Type B pancreatic cell (in vitro differentiated cells): Measurements from ENCODE around the gene POLR1A. TPM values are rescaled to one million over a fixed set of nuclear protein-coding genes. Genes with fewer than 3 reads are reported as not detected.

ENCODE experiments used
- DNase-seq: peaks from one replicate; pipeline ENCODE4 v3.0.0; 2021; ENCODE audit warnings: mixed read lengths; ENCODE audit not compliant: unreplicated experiment; ENCODE audit errors: extremely low spot score
- H3K27ac Mint-ChIP-seq: 2 replicates; pipeline ENCODE4 v1.8.0; 2021; ENCODE audit warnings: mild to moderate bottlenecking, mixed read lengths
- H3K27me3 Mint-ChIP-seq: 2 replicates; pipeline ENCODE4 v1.8.0; 2021; ENCODE audit warnings: mixed read lengths
- H3K36me3 Mint-ChIP-seq: 2 replicates; pipeline ENCODE4 v1.8.0; 2021; ENCODE audit warnings: mixed read lengths
- H3K4me1 Mint-ChIP-seq: one replicate; pipeline ENCODE4 v1.8.0; 2021; ENCODE audit warnings: mixed read lengths; ENCODE audit not compliant: unreplicated experiment
- H3K4me3 Mint-ChIP-seq: 2 replicates; pipeline ENCODE4 v1.8.0; 2021; ENCODE audit warnings: mild to moderate bottlenecking, mixed read lengths
- H3K9me3 Mint-ChIP-seq: 2 replicates; pipeline ENCODE4 v1.8.0; 2021; ENCODE audit warnings: mixed read lengths
- CTCF ChIP-seq: fragments of 200-600 bp; sonication (generic); conservative IDR thresholded peaks from 2 replicates; pipeline ENCODE4 v1.5.0; 2021; ENCODE audit warnings: antibody characterized with exemption, mild to moderate bottlenecking
- total RNA-seq: library from RNA; stranded (reverse); gene quantifications from 2 replicates; pipeline ENCODE4 v1.2.1, GENCODE V29; 2021; ENCODE audit warnings: low replicate concordance

The POLR1A gene
- total RNA-seq, 1 donor from 2014 or later, result 57.6 TPM

- DNase-seq, result no peak
- Mint-ChIP-seq H3K4me3 (no peak overlapping the region), H3K4me1 (peaks cover 17% of the 10 kb centered on the region), H3K36me3 (peaks cover 5% of the 10 kb centered on the region), H3K9me3 (peaks cover 18% of the 10 kb centered on the region), H3K27ac (no peak overlapping the region), H3K27me3 (no peaks in the 10 kb centered on the region)
- TF ChIP-seq CTCF, result no peak
Measured at GRCh38 chr2:86003967-86004366, 101.7 kb downstream of the POLR1A start.

- Mint-ChIP-seq H3K27ac (no peak overlapping the region), H3K4me1 (peaks cover 23% of the 10 kb centered on the region), H3K4me3 (no peak overlapping the region), H3K9me3 (peaks cover 18% of the 10 kb centered on the region), H3K36me3 (peaks cover 5% of the 10 kb centered on the region), H3K27me3 (no peaks in the 10 kb centered on the region)
- no peak for TF ChIP-seq CTCF
- no peak for DNase-seq
Measured at GRCh38 chr2:86003104-86003503, 102.6 kb downstream of the POLR1A start.

GRCh38 chr2:86002375-86002774, 103.3 kb downstream of the POLR1A start:
- Mint-ChIP-seq H3K27ac (no peak overlapping the region), H3K4me1 (peaks cover 30% of the 10 kb centered on the region), H3K36me3 (peaks cover 5% of the 10 kb centered on the region), H3K4me3 (no peak overlapping the region), H3K27me3 (no peaks in the 10 kb centered on the region), H3K9me3 (peaks cover 18% of the 10 kb centered on the region)
- TF ChIP-seq CTCF, result no peak
- DNase-seq, result no peak

- Mint-ChIP-seq H3K4me3 (no peak overlapping the region), H3K36me3 (peaks cover 5% of the 10 kb centered on the region), H3K9me3 (peaks cover 14% of the 10 kb centered on the region), H3K4me1 (peaks cover 39% of the 10 kb centered on the region), H3K27me3 (no peaks in the 10 kb centered on the region), H3K27ac (no peak overlapping the region)
- no peak for TF ChIP-seq CTCF
- no peak for DNase-seq
Measured at GRCh38 chr2:86001326-86001725, 104.4 kb downstream of the POLR1A start.

- H3K27me3 Mint-ChIP-seq, result no peaks in the 10 kb centered on the region
- no peak for TF ChIP-seq CTCF
- peaks cover 39% of the 10 kb centered on the region for H3K4me1 Mint-ChIP-seq
- no peak overlapping the region for H3K4me3 Mint-ChIP-seq
- H3K9me3 Mint-ChIP-seq, result peaks cover 14% of the 10 kb centered on the region
- DNase-seq, result no peak
- no peak overlapping the region for H3K27ac Mint-ChIP-seq
- H3K36me3 Mint-ChIP-seq, result peaks cover 5% of the 10 kb centered on the region
Measured at GRCh38 chr2:86000938-86001312, 104.8 kb downstream of the POLR1A start.
